GM12878 (cell line): ENCODE results near the gene SESN1. TPM values are rescaled to one million over a fixed set of nuclear protein-coding genes. Genes with fewer than 3 reads are reported as not detected.
A peak's percentile ranks its signal among the peaks of the same experiment; 100 is the strongest.

Experiments
- ATAC-seq: fragments of 200-7000 bp; cut with Tn5 transposase; 3 replicates; pipeline ENCODE4 v1.9.1; 2020; ENCODE audit warnings: mild to moderate bottlenecking, moderate library complexity
- BruUV-seq: library from RNA; stranded (reverse); fragments of 400-500 nt; replicated peaks from 2 replicates; lab custom pipeline; 2021; lab: Mats Ljungman, UMichigan
- CTCF ChIA-PET: fragments of 300-600 bp; sonication (Branson Sonifier 250); formaldehyde crosslinking; extraction: SDS; loops from one replicate; lab custom pipeline; 2021; ENCODE audit warnings: inconsistent platforms; lab: Yijun Ruan, JAX
- POLR2A ChIA-PET: fragments of 350-600 bp; formaldehyde crosslinking; extraction: SDS; loops from one replicate; lab custom pipeline; 2021; ENCODE audit warnings: inconsistent platforms; lab: Charles Lee
- RAD21 ChIA-PET: fragments of 300-600 bp; sonication (Branson Sonifier 250); formaldehyde crosslinking; loops from one replicate; lab custom pipeline; 2023; ENCODE audit warnings: antibody characterized with exemption; ENCODE audit not compliant: unreplicated experiment; lab: Charles Lee
- SMC1A ChIA-PET: fragments of 300-600 bp; sonication (Branson Sonifier 250); formaldehyde crosslinking; loops from one replicate; lab custom pipeline; 2023; ENCODE audit not compliant: unreplicated experiment, uncharacterized antibody; lab: Charles Lee
- DNase-seq: peaks from one replicate; pipeline ENCODE4 v3.0.0-alpha.2; 2011; ENCODE audit warnings: low read depth, low spot score
- FAIRE-seq: peaks from 3 replicates; lab custom pipeline; 2011; peaks lifted over from hg19 to GRCh38; lab: Jason Lieb, UNC
- H2AFZ ChIP-seq: 2 replicates; pipeline ENCODE4 v1.6.0; 2011; ENCODE audit warnings: low read depth, low read length, control low read depth; ENCODE audit not compliant: control insufficient read depth
- H3K27ac ChIP-seq: 2 replicates; pipeline ENCODE4 v1.5.1; 2011; ENCODE audit warnings: control low read depth; ENCODE audit not compliant: control insufficient read depth, insufficient read depth
- H3K27me3 ChIP-seq, 2 experiments: replicated peaks in 1 of 2; 2 replicates each; pipeline versions ENCODE4 v1.6.0 to v1.6.1; 2011; ENCODE audit warnings: low read length in 1 of 2; ENCODE audit not compliant: control insufficient read depth in 2 of 2, insufficient read depth in 2 of 2
- H3K36me3 ChIP-seq, 2 experiments: 2 replicates each; pipeline ENCODE4 v1.5.1; 2011; ENCODE audit warnings: low read length in 1 of 2; ENCODE audit not compliant: control insufficient read depth in 2 of 2, insufficient read depth in 2 of 2
- H3K4me1 ChIP-seq: 2 replicates; pipeline ENCODE4 v1.6.1; 2011; ENCODE audit warnings: mild to moderate bottlenecking, low read length, moderate library complexity, mixed read lengths; ENCODE audit not compliant: control insufficient read depth, insufficient read depth
- H3K4me2 ChIP-seq: 2 replicates; pipeline ENCODE4 v1.6.0; 2011; ENCODE audit warnings: control low read depth; ENCODE audit not compliant: control insufficient read depth, insufficient read depth
- H3K4me3 ChIP-seq: fragments of 200-600 bp; sonication (generic); 2 replicates; pipeline ENCODE4 v1.5.1; 2016
- H3K79me2 ChIP-seq: 2 replicates; pipeline ENCODE4 v1.6.0; 2011; ENCODE audit warnings: low read length; ENCODE audit not compliant: control insufficient read depth, insufficient read depth
- H3K9ac ChIP-seq: 2 replicates; pipeline ENCODE4 v1.8.0; 2011; ENCODE audit warnings: low read length, control low read depth, mixed read lengths; ENCODE audit not compliant: control insufficient read depth, insufficient read depth
- H3K9me3 ChIP-seq: replicated peaks from 3 replicates; pipeline ENCODE4 v1.5.1; 2011; ENCODE audit warnings: mild to moderate bottlenecking, low read length; ENCODE audit not compliant: control insufficient read depth, insufficient read depth
- H4K20me1 ChIP-seq: 2 replicates; pipeline ENCODE4 v1.6.0; 2011; ENCODE audit not compliant: control insufficient read depth, insufficient read depth
- BHLHE40 ChIP-seq, 2 experiments: fragments of 450-650 bp in 1 of 2; IDR thresholded peaks; 2 replicates each; pipeline ENCODE4 v1.6.1; 2011 to 2017; ENCODE audit warnings: low read depth in 2 of 2, borderline replicate concordance in 1 of 2, improper control_type of control experiment in 1 of 2, low read length in 1 of 2, mild to moderate bottlenecking in 1 of 2
- BRCA1 ChIP-seq: IDR thresholded peaks from 2 replicates; pipeline ENCODE4 v1.6.1; 2011; ENCODE audit warnings: low read depth, low read length, improper control_type of control experiment
- EGR1 ChIP-seq, 2 experiments: IDR thresholded peaks; 1 replicate in 1 of 2; 2 replicates in 1 of 2; pipeline ENCODE4 v1.6.1; 2011 to 2012; ENCODE audit warnings: low read depth in 2 of 2, low read length in 2 of 2, borderline replicate concordance in 1 of 2, mild to moderate bottlenecking in 1 of 2, moderate library complexity in 1 of 2
- GATAD2B ChIP-seq: fragments of 450-650 bp; conservative IDR thresholded peaks from 2 replicates; pipeline ENCODE4 v1.6.1; 2017; ENCODE audit warnings: low read depth, mild to moderate bottlenecking, moderate library complexity
- JUNB ChIP-seq: IDR thresholded peaks from 2 replicates; pipeline ENCODE4 v1.6.1; 2016; ENCODE audit warnings: antibody characterized with exemption, mild to moderate bottlenecking
- JUND ChIP-seq: IDR thresholded peaks from 2 replicates; pipeline ENCODE4 v1.6.1; 2012; ENCODE audit warnings: low read depth, mild to moderate bottlenecking, low read length, improper control_type of control experiment, moderate library complexity
- MEF2B ChIP-seq: fragments of 450-650 bp; IDR thresholded peaks from 2 replicates; pipeline ENCODE4 v1.6.1; 2018; ENCODE audit warnings: mild to moderate bottlenecking, moderate library complexity; ENCODE audit not compliant: partially characterized antibody, poor library complexity, severe bottlenecking
- MTA2 ChIP-seq: fragments of 450-650 bp; IDR thresholded peaks from 2 replicates; pipeline ENCODE4 v1.6.1; 2016; ENCODE audit warnings: low read depth, mild to moderate bottlenecking, moderate library complexity
- MXI1 ChIP-seq: fragments of 150-350 bp; IDR thresholded peaks from 2 replicates; pipeline ENCODE4 v1.6.1; 2011; ENCODE audit warnings: low read depth, mild to moderate bottlenecking, inconsistent platforms, low read length, improper control_type of control experiment
- NFXL1 ChIP-seq: fragments of 450-650 bp; IDR thresholded peaks from 2 replicates; pipeline ENCODE4 v1.6.1; 2017; ENCODE audit warnings: antibody characterized with exemption, mild to moderate bottlenecking, borderline replicate concordance
- NFYB ChIP-seq: IDR thresholded peaks from 2 replicates; pipeline ENCODE4 v1.6.1; 2011; ENCODE audit warnings: low read depth, mild to moderate bottlenecking, low read length, improper control_type of control experiment, moderate library complexity; ENCODE audit not compliant: insufficient read depth
- SMAD5 ChIP-seq: IDR thresholded peaks from 2 replicates; pipeline ENCODE4 v1.6.1; 2016; ENCODE audit warnings: antibody characterized with exemption, low read depth
- SUZ12 ChIP-seq: fragments of 200-600 bp; sonication (generic); IDR thresholded peaks from one replicate; pipeline ENCODE4 v1.6.1; 2018; ENCODE audit warnings: antibody characterized with exemption, mild to moderate bottlenecking; ENCODE audit not compliant: unreplicated experiment
- WGBS: methylation state at CpG from one replicate; pipeline ENCODE4 v1.1.6; 2016; ENCODE audit warnings: low lambda C conversion rate; ENCODE audit not compliant: insufficient replicate concordance, insufficient coverage; ENCODE audit errors: missing lambda C conversion rate; 5-methylcytosine and 5-hydroxymethylcytosine counted together
- in situ Hi-C: fragments of 300-500 bp; cut with MboI; formaldehyde crosslinking; loops from 9 replicates; pipeline ENCODE4 v1.14.3; 2018; ENCODE audit warnings: mixed read lengths
- intact Hi-C: fragments of 100-400 bp; cut with micrococcal nuclease; formaldehyde crosslinking; loops from one replicate; pipeline ENCODE4 v1.14.2; 2022; ENCODE audit not compliant: unreplicated experiment
- polyA plus RNA-seq, 11 experiments: library from polyadenylated mRNA; depleted of rRNA in 4 of 11; unstranded in 6 of 11; stranded (reverse) in 5 of 11; fragments of >200 nt; fragmentation: Nextera tagmentation in 4 of 11; fragmentation: Illumina TruSeq in 1 of 11; extraction: Ambion mirVana in 4 of 11; extraction: Trizol in 1 of 11; gene quantifications; 1 replicate in 1 of 11; 2 replicates in 10 of 11; pipeline versions ENCODE4 v1.2.1 to v1.2.3, GENCODE V29; 2011 to 2016; ENCODE audit warnings: inconsistent platforms in 2 of 11, missing spikeins in 2 of 11, low read depth in 1 of 11
- total RNA-seq, 4 experiments: library from RNA; depleted of rRNA in 3 of 4; stranded (reverse); fragments of >200 nt in 3 of 4; fragmentation: Illumina TruSeq in 1 of 4; extraction: Trizol in 1 of 4; gene quantifications; 2 replicates each; pipeline versions ENCODE4 v1.2.1 to v1.2.3, GENCODE V29; 2013 to 2021
- TF ChIP-seq, protein P1 (sequence below): fragments of 150-350 bp; IDR thresholded peaks from 2 replicates; pipeline ENCODE4 v1.6.1; 2016; ENCODE audit warnings: low read depth, low read length

SESN1 gene
- total and polyA plus RNA-seq, 10 of the 15 experiments (the other 5 are each of a cell fraction or from before 2014, with no cell fraction given): 1.3 to 13.0 (median 3.3) TPM

DNA sequence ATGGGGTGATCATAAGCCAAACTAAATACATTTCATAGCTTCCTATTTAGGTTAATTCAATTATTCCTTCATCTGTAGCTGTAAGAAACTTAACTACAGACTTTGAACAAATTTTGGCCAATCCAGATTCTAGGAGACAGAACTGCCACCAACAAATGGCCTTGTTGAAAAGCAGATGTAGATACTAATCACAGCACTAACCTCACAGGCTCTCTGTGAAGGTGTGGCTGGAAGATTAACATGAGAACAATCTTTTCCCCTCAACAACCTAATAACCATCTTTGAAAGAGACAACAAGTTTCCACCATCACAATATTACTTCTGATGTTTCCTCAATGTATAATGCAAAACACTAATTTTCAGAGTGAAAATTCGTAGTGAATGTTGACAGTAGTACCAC lies 87.8 kb downstream of the SESN1 start:
- H3K4me1 ChIP-seq: peaks cover 9% of the 10 kb centered on the region
- no peak overlapping the region for H2AFZ ChIP-seq
- H3K36me3 ChIP-seq: no peaks in the 10 kb centered on the region
- ChIA-PET SMC1A (no interaction called here), RAD21 (no interaction called here), CTCF (no interaction called here), POLR2A (interaction anchor here (0.7 kb wide), 1 partner anchor 43 kb away, joined by 3 read pairs; no protein-coding TSS in a partner anchor)
- H3K9me3 ChIP-seq: no peaks in the 10 kb centered on the region
- BruUV-seq: no TSS peak
- no peak overlapping the region for H3K4me3 ChIP-seq
- TF ChIP-seq, protein P1, sequence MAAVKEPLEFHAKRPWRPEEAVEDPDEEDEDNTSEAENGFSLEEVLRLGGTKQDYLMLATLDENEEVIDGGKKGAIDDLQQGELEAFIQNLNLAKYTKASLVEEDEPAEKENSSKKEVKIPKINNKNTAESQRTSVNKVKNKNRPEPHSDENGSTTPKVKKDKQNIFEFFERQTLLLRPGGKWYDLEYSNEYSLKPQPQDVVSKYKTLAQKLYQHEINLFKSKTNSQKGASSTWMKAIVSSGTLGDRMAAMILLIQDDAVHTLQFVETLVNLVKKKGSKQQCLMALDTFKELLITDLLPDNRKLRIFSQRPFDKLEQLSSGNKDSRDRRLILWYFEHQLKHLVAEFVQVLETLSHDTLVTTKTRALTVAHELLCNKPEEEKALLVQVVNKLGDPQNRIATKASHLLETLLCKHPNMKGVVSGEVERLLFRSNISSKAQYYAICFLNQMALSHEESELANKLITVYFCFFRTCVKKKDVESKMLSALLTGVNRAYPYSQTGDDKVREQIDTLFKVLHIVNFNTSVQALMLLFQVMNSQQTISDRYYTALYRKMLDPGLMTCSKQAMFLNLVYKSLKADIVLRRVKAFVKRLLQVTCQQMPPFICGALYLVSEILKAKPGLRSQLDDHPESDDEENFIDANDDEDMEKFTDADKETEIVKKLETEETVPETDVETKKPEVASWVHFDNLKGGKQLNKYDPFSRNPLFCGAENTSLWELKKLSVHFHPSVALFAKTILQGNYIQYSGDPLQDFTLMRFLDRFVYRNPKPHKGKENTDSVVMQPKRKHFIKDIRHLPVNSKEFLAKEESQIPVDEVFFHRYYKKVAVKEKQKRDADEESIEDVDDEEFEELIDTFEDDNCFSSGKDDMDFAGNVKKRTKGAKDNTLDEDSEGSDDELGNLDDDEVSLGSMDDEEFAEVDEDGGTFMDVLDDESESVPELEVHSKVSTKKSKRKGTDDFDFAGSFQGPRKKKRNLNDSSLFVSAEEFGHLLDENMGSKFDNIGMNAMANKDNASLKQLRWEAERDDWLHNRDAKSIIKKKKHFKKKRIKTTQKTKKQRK: no peak
- TF ChIP-seq JUNB (no peak), NFYB (no peak), EGR1 (IDR thresholded peaks at IDR 0.05; ENCODE audit: borderline replicate concordance in 1 of 2, low read depth in 2 of 2, low read length in 2 of 2) (no peak), JUND (no peak), SMAD5 (no peak), MXI1 (no peak), BRCA1 (no peak), MEF2B (no peak), GATAD2B (no peak), MTA2 (no peak), SUZ12 (no peak), BHLHE40 (IDR thresholded peaks at IDR 0.05; ENCODE audit: borderline replicate concordance in 1 of 2, low read depth in 2 of 2, low read length in 1 of 2) (no peak), NFXL1 (no peak)
- peaks cover 3 to 17% of the 10 kb centered on the region in 2 experiments; a peak in 3 of 4 replicates for H3K27me3 ChIP-seq
- WGBS: 30% methylated on average over 1 of the region's 1 CpG
- intact Hi-C loops: no loop called here
- H3K79me2 ChIP-seq: no peaks in the 10 kb centered on the region
- H3K9ac ChIP-seq: no peak overlapping the region
- FAIRE-seq (peak; percentile 52), DNase-seq (no peak), ATAC-seq (no peak)
- in situ Hi-C loops: no loop called here
- H3K27ac ChIP-seq: no peak overlapping the region
- no peaks in the 10 kb centered on the region for H4K20me1 ChIP-seq
- H3K4me2 ChIP-seq: no peak overlapping the region
